ENCODE measurements around the gene HECTD2.

- TF ChIP-seq, protein P1, sequence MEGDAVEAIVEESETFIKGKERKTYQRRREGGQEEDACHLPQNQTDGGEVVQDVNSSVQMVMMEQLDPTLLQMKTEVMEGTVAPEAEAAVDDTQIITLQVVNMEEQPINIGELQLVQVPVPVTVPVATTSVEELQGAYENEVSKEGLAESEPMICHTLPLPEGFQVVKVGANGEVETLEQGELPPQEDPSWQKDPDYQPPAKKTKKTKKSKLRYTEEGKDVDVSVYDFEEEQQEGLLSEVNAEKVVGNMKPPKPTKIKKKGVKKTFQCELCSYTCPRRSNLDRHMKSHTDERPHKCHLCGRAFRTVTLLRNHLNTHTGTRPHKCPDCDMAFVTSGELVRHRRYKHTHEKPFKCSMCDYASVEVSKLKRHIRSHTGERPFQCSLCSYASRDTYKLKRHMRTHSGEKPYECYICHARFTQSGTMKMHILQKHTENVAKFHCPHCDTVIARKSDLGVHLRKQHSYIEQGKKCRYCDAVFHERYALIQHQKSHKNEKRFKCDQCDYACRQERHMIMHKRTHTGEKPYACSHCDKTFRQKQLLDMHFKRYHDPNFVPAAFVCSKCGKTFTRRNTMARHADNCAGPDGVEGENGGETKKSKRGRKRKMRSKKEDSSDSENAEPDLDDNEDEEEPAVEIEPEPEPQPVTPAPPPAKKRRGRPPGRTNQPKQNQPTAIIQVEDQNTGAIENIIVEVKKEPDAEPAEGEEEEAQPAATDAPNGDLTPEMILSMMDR (IDR thresholded peaks at IDR 0.05): no peak
- no peak for TF ChIP-seq POLR2A (IDR thresholded peaks at IDR 0.05)
Measured at GRCh38 chr10:91545384-91545783, 135.2 kb downstream of the HECTD2 start.
